Measurements from ENCODE around the gene PPCDC. TPM values are rescaled to one million over a fixed set of nuclear protein-coding genes. Genes with fewer than 3 reads are reported as not detected.

PPCDC gene
- total RNA-seq, 4 donors from 2014 or later, result 7.4 to 25.7 (median 13.1) TPM

- Histone ChIP-seq H3K4me1 (peaks cover 71% of the 10 kb centered on the region), H3K4me3 (peak overlapping the region; percentile 18)
- peak; percentile 80 to 87 for DNase-seq (ENCODE audit: low spot score in 2 of 2)
Measured at GRCh38 chr15:75042730-75043508, 19.5 kb downstream of the PPCDC start.

GRCh38 chr15:75043509-75044257 lies 20.3 kb downstream of the PPCDC start:
- TF ChIP-seq CTCF (IDR thresholded peaks at IDR 0.05), result peak in 1 of 2 donors; percentile 35
- peak in 1 of 3 donors; percentile 60 for TF ChIP-seq POLR2AphosphoS5 (IDR thresholded peaks at IDR 0.05)
- TF ChIP-seq EP300 (IDR thresholded peaks at IDR 0.05), result no peak
- Histone ChIP-seq H3K27me3 (no peaks in the 10 kb centered on the region), H3K4me3 (peak overlapping the region; percentile 18), H3K36me3 (no peaks in the 10 kb centered on the region), H3K9me3 (no peaks in the 10 kb centered on the region), H3K4me1 (peaks cover 69% of the 10 kb centered on the region), H3K27ac (peak overlapping the region; percentile 72)
- peak; percentile 96 to 97 for DNase-seq (ENCODE audit: low spot score in 2 of 2)
- WGBS, result 34% methylated on average over 6 of the region's 20 CpGs

More at GRCh38 chr15:75042730-75043508, 19.5 kb downstream of the PPCDC start:
- Histone ChIP-seq H3K36me3 (no peaks in the 10 kb centered on the region), H3K9me3 (no peaks in the 10 kb centered on the region), H3K27me3 (no peaks in the 10 kb centered on the region), H3K27ac (peak overlapping the region; percentile 72)
- TF ChIP-seq CTCF (IDR thresholded peaks at IDR 0.05), result peak; percentile 17 to 39
- TF ChIP-seq POLR2AphosphoS5 (IDR thresholded peaks at IDR 0.05), result peak in 2 of 3 donors; percentile 16 to 61
- no peak for TF ChIP-seq POLR2A (IDR thresholded peaks at IDR 0.05)
- no peak for TF ChIP-seq EP300 (IDR thresholded peaks at IDR 0.05)
- 66% methylated on average over 11 of the region's 12 CpGs for whole genome bisulfite sequencing

GRCh38 chr15:75044258-75044878 lies 21.0 kb downstream of the PPCDC start:
- 92% methylated on average over 7 of the region's 14 CpGs for WGBS
- TF ChIP-seq EP300 (IDR thresholded peaks at IDR 0.05), result no peak
- no peak for TF ChIP-seq CTCF (IDR thresholded peaks at IDR 0.05)
- no peak for TF ChIP-seq POLR2AphosphoS5 (IDR thresholded peaks at IDR 0.05)
- no peak for TF ChIP-seq POLR2A (IDR thresholded peaks at IDR 0.05)
- no peak for DNase-seq (ENCODE audit: low spot score in 2 of 2)
- Histone ChIP-seq H3K27ac (peak overlapping the region; percentile 72), H3K9me3 (no peaks in the 10 kb centered on the region), H3K4me3 (peak overlapping the region; percentile 18), H3K4me1 (peaks cover 64% of the 10 kb centered on the region), H3K27me3 (no peaks in the 10 kb centered on the region), H3K36me3 (no peaks in the 10 kb centered on the region)

- peaks cover 63% of the 10 kb centered on the region for H3K4me1 ChIP-seq
- no peaks in the 10 kb centered on the region for H3K9me3 ChIP-seq
- 97% methylated on average over 6 of the region's 6 CpGs for WGBS
Measured at GRCh38 chr15:75045332-75046015, 22.1 kb downstream of the PPCDC start.

More at GRCh38 chr15:75045332-75046015, 22.1 kb downstream of the PPCDC start:
- Histone ChIP-seq H3K4me3 (no peak overlapping the region), H3K36me3 (no peaks in the 10 kb centered on the region), H3K27ac (no peak overlapping the region), H3K27me3 (no peaks in the 10 kb centered on the region)
- TF ChIP-seq POLR2AphosphoS5 (IDR thresholded peaks at IDR 0.05), result no peak
- TF ChIP-seq POLR2A (IDR thresholded peaks at IDR 0.05), result no peak
- no peak for TF ChIP-seq EP300 (IDR thresholded peaks at IDR 0.05)
- no peak for TF ChIP-seq CTCF (IDR thresholded peaks at IDR 0.05)
- DNase-seq (ENCODE audit: low spot score in 2 of 2), result no peak
